Head of caudate nucleus (tissue), 42 donors: ENCODE data around the gene PPP3R1.

Experiments
- DNase-seq, 42 donors: peaks; one replicate each; pipeline versions ENCODE4 v3.0.0 to v3.0.0-alpha.2; 2020 to 2021; ENCODE audit warnings: mixed read lengths in 7 of 42
- intact Hi-C: fragments of 100-400 bp; cut with DNase I; formaldehyde crosslinking; loops from one replicate; pipeline ENCODE4 v1.15.0; 2022

The PPP3R1 gene

DNA sequence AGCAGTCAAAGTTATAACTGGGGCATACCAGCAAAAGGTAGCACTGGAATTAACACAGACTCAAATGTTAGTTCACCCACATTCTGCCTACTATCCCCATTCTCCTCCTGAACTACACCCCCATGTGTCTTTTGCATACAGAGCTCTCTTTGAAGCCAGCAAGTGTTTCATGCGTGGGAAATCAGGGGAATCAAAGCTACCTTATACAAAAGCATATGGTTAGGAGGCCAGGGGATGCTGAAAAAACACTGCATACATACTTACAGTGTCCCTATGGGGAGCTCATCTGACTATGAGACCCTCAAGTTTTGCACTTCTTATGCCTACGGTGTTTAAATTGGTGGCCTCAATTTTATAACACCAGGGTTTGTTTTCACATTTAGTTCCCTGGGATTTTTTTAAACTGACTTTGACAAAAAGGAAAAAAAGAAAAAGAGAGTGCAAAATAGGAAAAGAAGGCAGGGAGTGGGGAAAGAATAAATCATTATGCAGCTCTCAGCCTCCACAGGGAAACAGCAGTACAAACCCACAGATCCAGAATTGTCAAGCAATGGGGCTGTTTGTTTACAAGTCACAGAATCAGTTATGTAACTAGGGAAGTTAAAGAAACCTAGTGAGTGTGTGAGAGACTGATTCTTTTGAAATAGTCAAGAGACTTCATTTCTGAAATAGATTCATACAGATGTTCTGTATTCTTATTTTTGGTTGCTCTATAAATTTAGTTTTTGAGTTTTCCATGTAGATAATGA, 20.1 kb upstream of the PPP3R1 start:
- intact Hi-C loops = no loop called here
- peak in 14 of 42 donors; percentile 11 to 77 (median 41) for DNase-seq

GRCh38 chr2:68266655-68267054, 14.3 kb upstream of the PPP3R1 start:
- no peak for DNase-seq
- intact Hi-C loops = no loop called here

DNA sequence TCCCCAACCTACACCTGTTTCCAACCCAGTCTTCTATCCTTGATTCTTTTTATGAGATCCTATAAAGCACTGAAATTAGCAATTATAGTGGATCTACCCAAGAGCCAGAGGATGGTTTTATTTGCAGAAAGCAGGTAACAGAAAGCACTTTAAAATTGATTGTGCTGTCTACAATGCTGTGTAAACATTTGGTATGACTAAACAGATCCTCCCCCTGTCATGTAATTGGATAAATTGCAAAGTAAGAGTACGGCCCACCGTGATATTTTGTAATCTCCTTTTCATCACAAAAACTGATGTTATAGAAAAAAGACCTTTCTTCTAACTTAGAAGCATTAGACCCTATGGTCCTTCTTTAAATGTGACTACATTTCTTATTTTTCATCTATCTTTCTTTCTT, 11.3 kb upstream of the PPP3R1 start:
- DNase-seq = no peak
- intact Hi-C loops = no loop called here

- intact Hi-C loops = no loop called here
Observed at GRCh38 chr2:68258851-68259250, 6.5 kb upstream of the PPP3R1 start.

DNA sequence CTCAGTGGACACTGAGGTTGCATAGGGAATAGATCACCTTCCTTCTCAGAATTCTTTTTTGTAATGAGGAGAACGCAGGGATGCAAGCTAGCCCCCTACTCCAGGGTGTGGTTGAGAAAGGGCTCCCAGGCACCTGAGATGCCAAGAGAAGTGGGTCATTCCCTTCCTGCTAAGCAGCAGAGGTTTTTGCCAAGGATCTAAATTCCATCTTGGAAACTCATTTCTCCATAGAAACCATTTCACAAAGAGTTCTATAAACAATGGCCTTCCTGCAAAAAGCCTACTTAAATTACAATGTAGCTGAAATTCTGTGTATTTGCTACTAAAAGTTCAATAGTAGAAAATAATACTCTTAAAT, 3.7 kb upstream of the PPP3R1 start:
- intact Hi-C loops = no loop called here
- DNase-seq = no peak

More at GRCh38 chr2:68258851-68259250, 6.5 kb upstream of the PPP3R1 start:
- no peak for DNase-seq

GRCh38 chr2:68253219-68254068, 1.1 kb upstream of the PPP3R1 start:
- intact Hi-C loops = loop anchor here (5.0 kb wide), 1 partner anchor 96 kb away; the partner anchor contains the start of gene PNO1
- no peak for DNase-seq

DNA sequence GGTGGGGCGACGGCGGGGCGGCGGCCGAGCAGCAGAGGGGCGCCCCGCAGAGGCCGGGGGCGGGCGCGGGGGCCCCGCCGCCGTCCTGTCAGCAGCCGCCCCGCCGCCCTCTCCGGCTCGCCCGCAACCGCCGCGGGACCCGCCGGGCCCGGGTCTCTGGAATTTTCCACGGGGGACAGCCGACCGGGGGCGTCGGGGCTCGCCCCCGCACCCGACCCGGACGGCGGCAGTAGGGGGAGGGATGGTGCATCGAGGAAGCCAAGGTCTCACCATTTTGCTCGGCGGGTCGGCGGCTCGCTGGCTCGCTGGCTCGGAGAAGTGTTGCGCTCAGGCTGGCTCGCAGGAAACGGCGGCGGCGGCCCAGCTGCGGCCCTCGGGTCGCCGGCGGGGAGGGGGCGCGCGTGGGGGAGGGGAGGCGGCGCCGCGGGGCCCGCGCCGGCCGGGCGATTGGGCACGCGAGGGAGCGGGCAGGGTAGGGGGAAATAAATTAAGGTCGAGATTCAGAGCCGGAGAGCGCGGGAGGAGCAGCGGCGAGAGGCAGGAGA, 405 bp downstream of the PPP3R1 start:
- intact Hi-C loops = loop anchor here (5.0 kb wide), 1 partner anchor 95 kb away; the partner anchor contains the start of gene PNO1
- DNase-seq = peak in 31 of 42 donors; percentile 4 to 67 (median 25)

- intact Hi-C loops = loop anchor here (5.0 kb wide), 1 partner anchor 94 kb away; the partner anchor contains the start of gene PNO1
- DNase-seq = peak; percentile 37 to 83 (median 63)
Observed at GRCh38 chr2:68251187-68251854, 1.0 kb downstream of the PPP3R1 start.

- DNase-seq = no peak
- intact Hi-C loops = loop anchor here (5.0 kb wide), 1 partner anchor 93 kb away; the partner anchor contains the start of gene PNO1
Observed at GRCh38 chr2:68250652-68251186, 1.6 kb downstream of the PPP3R1 start.

DNA sequence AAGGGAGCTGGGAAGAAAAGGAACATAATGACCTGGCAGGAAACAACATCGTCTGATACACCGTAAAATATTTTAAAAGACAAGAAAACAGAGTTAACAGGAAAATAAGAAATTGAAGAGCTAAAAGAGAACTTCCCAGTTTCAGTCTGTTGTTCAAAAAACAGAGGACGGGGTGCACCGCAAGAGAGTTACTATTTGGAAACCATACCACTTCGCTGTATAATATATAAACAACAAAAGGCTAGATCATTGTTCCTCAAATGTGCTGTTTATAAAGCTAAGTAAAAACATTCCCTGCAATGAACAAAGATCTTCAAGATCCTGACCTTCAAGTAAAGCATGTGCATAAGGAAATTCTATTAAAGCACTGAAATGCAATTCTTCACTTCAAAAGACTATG, 2.1 kb downstream of the PPP3R1 start:
- DNase-seq = no peak
- intact Hi-C loops = loop anchor here (5.0 kb wide), 1 partner anchor 93 kb away; the partner anchor contains the start of gene PNO1

GRCh38 chr2:68248806-68249205, 3.5 kb downstream of the PPP3R1 start:
- DNase-seq = no peak
- intact Hi-C loops = no loop called here

- no peak for DNase-seq
- intact Hi-C loops = no loop called here
Observed at GRCh38 chr2:68248361-68248760, 4.0 kb downstream of the PPP3R1 start.

- intact Hi-C loops = no loop called here
- DNase-seq = no peak
Observed at GRCh38 chr2:68246396-68246795, 5.9 kb downstream of the PPP3R1 start.

DNA sequence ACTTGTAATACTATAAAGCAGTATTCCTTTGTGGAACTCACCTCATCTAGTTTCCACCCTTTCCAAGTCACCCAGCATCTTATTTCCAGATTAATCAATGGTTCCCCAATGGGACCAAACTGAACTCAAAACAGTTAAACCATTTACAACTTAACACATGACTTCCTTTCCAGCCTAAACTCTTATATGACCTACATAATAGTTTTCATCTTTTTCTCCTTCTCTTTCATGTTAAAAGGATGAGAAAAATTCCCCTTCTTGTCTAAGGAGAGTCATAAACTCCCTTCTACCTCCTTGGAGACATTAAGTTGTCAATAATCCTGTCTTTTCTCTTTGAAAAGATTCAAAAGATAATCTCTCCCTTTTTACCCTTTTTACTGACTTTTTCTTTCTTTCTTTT, 6.7 kb downstream of the PPP3R1 start:
- intact Hi-C loops = no loop called here

DNA sequence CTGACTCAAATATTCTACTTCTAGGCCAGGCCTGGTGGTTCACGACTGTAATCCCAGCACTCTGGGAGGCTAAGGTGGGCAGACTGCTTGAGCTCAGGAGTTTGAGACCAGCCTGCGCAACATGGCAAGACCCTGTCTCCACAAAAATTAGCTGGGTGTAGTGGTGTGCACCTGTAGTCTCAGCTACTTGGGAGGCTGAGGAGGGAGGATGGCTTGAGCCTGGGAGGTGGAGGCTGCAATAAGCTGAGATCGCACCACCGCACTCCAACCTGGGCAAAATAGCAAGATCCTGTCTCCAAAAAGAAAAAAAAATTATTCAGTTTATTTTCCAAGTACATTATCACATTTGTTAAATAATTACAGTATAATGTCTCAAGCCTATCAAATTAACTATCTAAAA, 7.3 kb downstream of the PPP3R1 start:
- DNase-seq = no peak
- intact Hi-C loops = no loop called here

More for the DNA sequence above, 6.7 kb downstream of the PPP3R1 start:
- no peak for DNase-seq

GRCh38 chr2:68244456-68244855, 7.9 kb downstream of the PPP3R1 start:
- intact Hi-C loops = no loop called here
- no peak for DNase-seq

DNA sequence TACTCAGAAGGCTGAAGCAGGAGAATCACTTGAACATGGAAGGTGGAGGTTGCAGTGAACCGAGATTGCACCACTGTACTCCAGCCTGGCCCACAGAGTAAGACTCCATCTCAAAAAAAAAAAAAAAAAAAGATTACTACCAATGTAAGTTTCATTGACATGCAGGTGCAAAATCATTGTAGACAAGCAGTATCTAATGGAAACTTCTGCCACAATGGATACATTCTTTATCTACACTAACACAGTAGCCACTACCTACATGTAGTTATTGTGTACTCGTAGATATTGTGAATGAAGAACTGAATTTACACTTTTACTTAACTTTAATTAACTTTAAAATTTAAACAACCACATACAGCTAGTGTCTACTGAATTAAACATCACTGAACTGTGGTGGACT, 10.6 kb downstream of the PPP3R1 start:
- DNase-seq = no peak
- intact Hi-C loops = no loop called here

GRCh38 chr2:68240446-68240845, 11.9 kb downstream of the PPP3R1 start:
- DNase-seq = no peak
- intact Hi-C loops = no loop called here
